22Rv1 (cell line): Measurements from ENCODE around the gene C2orf72.
"Not testable (repeated sequence)": the region's sequence is repeated elsewhere in the genome, so short reads cannot be mapped to it uniquely, and the experiment has no call there.

Source experiments
- H3K27ac ChIP-seq: fragments of 450-650 bp; 2 replicates; pipeline ENCODE4 v1.5.1; 2017
- CTCF ChIP-seq: fragments of 450-650 bp; IDR thresholded peaks from 2 replicates; pipeline ENCODE4 v1.5.1; 2017; ENCODE audit warnings: mild to moderate bottlenecking
- ZFX ChIP-seq: fragments of 450-650 bp; IDR thresholded peaks from 2 replicates; pipeline ENCODE4 v1.6.1; 2017; ENCODE audit warnings: antibody characterized with exemption, borderline replicate concordance

Gene C2orf72

DNA sequence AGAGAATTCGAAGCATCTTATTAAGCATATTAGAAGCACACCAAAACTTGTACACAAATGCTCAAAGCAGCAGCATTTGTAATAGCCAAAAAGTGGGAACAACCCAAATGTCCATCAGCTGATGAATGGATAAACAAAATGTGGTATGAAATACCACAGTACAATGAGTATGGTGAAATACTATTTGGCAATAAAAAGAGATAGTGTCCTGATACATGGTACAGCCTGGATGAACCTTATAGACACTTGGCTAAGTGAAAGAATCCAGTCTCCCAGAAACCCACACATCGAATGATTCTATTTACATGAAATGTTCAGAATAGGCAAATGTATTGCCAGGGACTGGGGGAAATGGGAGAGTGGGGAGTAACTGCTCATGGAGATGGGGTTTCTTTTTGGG lies 38.4 kb upstream of the C2orf72 start:
- H3K27ac ChIP-seq: no peak overlapping the region
- TF ChIP-seq CTCF (no peak), ZFX (no peak)

DNA sequence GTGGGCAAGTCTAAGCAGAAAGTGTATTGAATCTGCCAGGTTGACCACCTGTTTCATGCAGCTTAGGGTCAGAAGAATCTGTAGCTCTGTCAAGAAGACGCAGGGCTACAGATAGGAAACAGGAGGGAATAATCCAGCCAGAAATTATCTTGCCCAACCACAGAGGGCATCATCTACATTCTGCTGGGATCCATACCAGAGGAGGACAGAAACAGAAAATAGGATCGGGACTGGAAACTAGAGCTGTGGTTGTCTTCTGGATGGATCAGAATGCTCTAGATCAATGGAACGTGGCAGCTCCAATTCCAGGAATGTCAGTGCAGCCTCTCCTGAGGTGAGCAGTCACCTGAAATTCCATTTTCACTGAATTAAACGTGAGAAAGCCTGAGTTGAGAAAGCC lies 37.8 kb upstream of the C2orf72 start:
- no peak for TF ChIP-seq ZFX
- TF ChIP-seq CTCF: no peak
- H3K27ac ChIP-seq: no peak overlapping the region

- no peak overlapping the region for H3K27ac ChIP-seq
- no peak for TF ChIP-seq ZFX
- TF ChIP-seq CTCF: no peak
Measured at GRCh38 chr2:231000211-231000904, 37.0 kb upstream of the C2orf72 start.

DNA sequence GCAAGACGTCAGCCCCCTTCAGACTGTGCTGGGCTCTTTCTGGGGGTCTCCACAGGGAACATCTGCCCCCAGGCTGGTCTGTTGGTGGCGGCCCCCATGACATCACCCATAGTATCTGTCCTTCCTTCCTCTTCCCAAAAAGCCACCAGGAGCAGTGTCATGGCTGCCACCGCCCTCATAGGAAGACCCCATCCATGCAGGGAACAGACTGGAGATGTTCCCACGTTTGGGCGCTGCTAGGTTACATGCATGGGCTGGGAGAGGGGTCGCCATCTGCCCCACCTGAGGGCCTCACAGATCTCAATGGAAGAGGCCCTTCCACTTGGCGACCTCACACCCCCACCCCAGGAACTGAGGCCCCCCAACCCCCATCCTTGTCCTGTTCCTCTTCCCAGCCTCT lies 36.3 kb upstream of the C2orf72 start:
- no peak overlapping the region for H3K27ac ChIP-seq
- TF ChIP-seq CTCF (no peak), ZFX (no peak)

- H3K27ac ChIP-seq: no peak overlapping the region
- TF ChIP-seq ZFX: no peak
- TF ChIP-seq CTCF: no peak
Measured at GRCh38 chr2:231001921-231002320, 35.4 kb upstream of the C2orf72 start.

- no peak overlapping the region for H3K27ac ChIP-seq
Measured at GRCh38 chr2:231002641-231003040, 34.7 kb upstream of the C2orf72 start.

GRCh38 chr2:231003186-231003585 lies 34.1 kb upstream of the C2orf72 start:
- TF ChIP-seq ZFX: no peak
- no peak for TF ChIP-seq CTCF
- no peak overlapping the region for H3K27ac ChIP-seq

More at GRCh38 chr2:231002641-231003040, 34.7 kb upstream of the C2orf72 start:
- TF ChIP-seq ZFX (no peak), CTCF (no peak)

GRCh38 chr2:231004930-231005329 lies 32.4 kb upstream of the C2orf72 start:
- not testable (repeated sequence) for H3K27ac ChIP-seq
